ENCODE data around the gene THBS2.
"Not testable (repeated sequence)": the region's sequence is repeated elsewhere in the genome, so short reads cannot be mapped to it uniquely, and the experiment has no call there.

Gene THBS2

GRCh38 chr6:169253337-169254238, at the start of gene THBS2:
TSS of gene THBS2 (minus strand) at chr6:169253846. CDS start at chr6:169250784, 3,062 bp downstream.
- DNase-seq: no peak

GRCh38 chr6:169302716-169303115, 49.1 kb upstream of the THBS2 start:
- DNase-seq: no peak

GRCh38 chr6:169302255-169302654, 48.6 kb upstream of the THBS2 start:
- no peak for DNase-seq

GRCh38 chr6:169300916-169301315, 47.3 kb upstream of the THBS2 start:
- DNase-seq: no peak

GRCh38 chr6:169298626-169299025, 45.0 kb upstream of the THBS2 start:
- not testable (repeated sequence) for DNase-seq

GRCh38 chr6:169296622-169297021, 43.0 kb upstream of the THBS2 start:
- DNase-seq: no peak

- no peak for DNase-seq
Observed at GRCh38 chr6:169296170-169296569, 42.5 kb upstream of the THBS2 start.

- no peak for DNase-seq
Observed at GRCh38 chr6:169293196-169293595, 39.5 kb upstream of the THBS2 start.

- DNase-seq: no peak
Observed at GRCh38 chr6:169292338-169293124, 38.9 kb upstream of the THBS2 start.

- no peak for DNase-seq
Observed at GRCh38 chr6:169291646-169292337, 38.1 kb upstream of the THBS2 start.

- no peak for DNase-seq
Observed at GRCh38 chr6:169291148-169291547, 37.5 kb upstream of the THBS2 start.

- DNase-seq: no peak
Observed at GRCh38 chr6:169289619-169290339, 36.1 kb upstream of the THBS2 start.

- no peak for DNase-seq
Observed at GRCh38 chr6:169289257-169289618, 35.6 kb upstream of the THBS2 start.

- no peak for DNase-seq
Observed at GRCh38 chr6:169288591-169288990, 34.9 kb upstream of the THBS2 start.

GRCh38 chr6:169287675-169288074, 34.0 kb upstream of the THBS2 start:
- no peak for DNase-seq

GRCh38 chr6:169286961-169287360, 33.3 kb upstream of the THBS2 start:
- DNase-seq: no peak

GRCh38 chr6:169285165-169285564, 31.5 kb upstream of the THBS2 start:
- no peak for DNase-seq

GRCh38 chr6:169283924-169284323, 30.3 kb upstream of the THBS2 start:
- DNase-seq: no peak

GRCh38 chr6:169282043-169282442, 28.4 kb upstream of the THBS2 start:
- no peak for DNase-seq

- DNase-seq: no peak
Observed at GRCh38 chr6:169277619-169278018, 24.0 kb upstream of the THBS2 start.

- no peak for DNase-seq
Observed at GRCh38 chr6:169274781-169275180, 21.1 kb upstream of the THBS2 start.

GRCh38 chr6:169273511-169273910, 19.9 kb upstream of the THBS2 start:
- DNase-seq: no peak

GRCh38 chr6:169271877-169272216, 18.2 kb upstream of the THBS2 start:
- no peak for DNase-seq

Data from stimulated activated CD4-positive, alpha-beta T cell treated with anti-CD3 and anti-CD28 coated beads, Interleukin-12 subunit alpha, Interleukin-12 subunit beta, amount 100 ng/mL, for 4 hours (primary cell).